ENCODE data around the gene DHRS12. TPM values are rescaled to one million over a fixed set of nuclear protein-coding genes. Genes with fewer than 3 reads are reported as not detected.

The DHRS12 gene
- total RNA-seq, 1 experiment from 2014 or later, result 14.1 TPM

GRCh38 chr13:51818781-51819511 lies 15.0 kb upstream of the DHRS12 start:
- Mint-ChIP-seq H3K27me3 (ENCODE audit: insufficient read depth, unreplicated experiment) (peaks cover 24% of the 10 kb centered on the region), H3K27ac (ENCODE audit: unreplicated experiment) (no peak overlapping the region), H3K36me3 (ENCODE audit: insufficient read depth, unreplicated experiment) (no peaks in the 10 kb centered on the region), H3K4me3 (ENCODE audit: unreplicated experiment) (no peak overlapping the region), H3K9me3 (ENCODE audit: unreplicated experiment) (no peaks in the 10 kb centered on the region), H3K4me1 (ENCODE audit: low read depth, unreplicated experiment) (peaks cover 14% of the 10 kb centered on the region)
- no peak for TF ChIP-seq CTCF (IDR thresholded peaks at IDR 0.05; ENCODE audit: insufficient read depth in 1 of 2, low read depth in 1 of 2, low read length in 1 of 2, severe bottlenecking in 1 of 2, unreplicated experiment in 1 of 2)
- no peak for DNase-seq
- Histone ChIP-seq H3K9me3 (no peaks in the 10 kb centered on the region), H3K27me3 (replicated peaks; ENCODE audit: control insufficient read depth, insufficient read depth, low read length) (no peaks in the 10 kb centered on the region; the same call in 1 of the 2 replicates), H3K4me3 (ENCODE audit: low read depth, low read length) (no peak overlapping the region), H3K4me1 (no peaks in the 10 kb centered on the region), H3K36me3 (ENCODE audit: control insufficient read depth, insufficient read depth, low read length) (no peaks in the 10 kb centered on the region)
- intact Hi-C loops (cut with micrococcal nuclease; ENCODE audit: unreplicated experiment), result loop anchor here (5.0 kb wide), 1 partner anchor 113 kb away; no protein-coding TSS in a partner anchor
- ChIA-PET POLR2A (interaction anchor here (1.0 kb wide), 1 partner anchor 12 kb away, joined by 3 read pairs; no protein-coding TSS in a partner anchor), CTCF (no interaction called here)
- no TSS peak for BruUV-seq (replicated peaks)

DNA sequence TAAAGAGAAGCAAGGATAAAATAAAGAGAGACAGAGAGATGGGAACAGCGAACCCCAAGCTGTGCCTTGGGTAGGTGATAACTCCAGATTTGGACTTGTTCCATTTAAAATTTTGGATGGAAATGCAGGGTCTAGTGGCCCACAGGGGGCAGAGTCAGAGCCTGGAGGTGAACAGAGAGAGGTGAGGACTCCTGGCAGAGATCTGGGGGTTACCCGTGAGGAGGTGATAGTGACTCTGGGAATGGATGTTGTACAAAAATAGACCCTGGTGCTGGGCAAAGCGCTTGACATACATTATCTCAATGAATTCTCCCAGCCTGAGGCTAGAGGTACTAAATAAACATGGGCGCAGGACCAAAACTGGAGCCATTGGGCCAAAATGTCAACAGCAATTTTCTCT lies 14.3 kb upstream of the DHRS12 start:
- no peaks in the 10 kb centered on the region for H3K4me1 ChIP-seq
- H3K4me3 ChIP-seq (ENCODE audit: low read depth, low read length), result no peak overlapping the region
- no peaks in the 10 kb centered on the region for H3K36me3 ChIP-seq (ENCODE audit: control insufficient read depth, insufficient read depth, low read length)
- no peak for DNase-seq
- POLR2A ChIA-PET, result no interaction called here
- H3K4me3 Mint-ChIP-seq (ENCODE audit: unreplicated experiment), result no peak overlapping the region
- H3K27me3 ChIP-seq (replicated peaks; ENCODE audit: control insufficient read depth, insufficient read depth, low read length), result no peaks in the 10 kb centered on the region; the same call in 1 of the 2 replicates
- intact Hi-C loops (cut with micrococcal nuclease; ENCODE audit: unreplicated experiment), result loop anchor here (5.0 kb wide), 1 partner anchor 114 kb away; no protein-coding TSS in a partner anchor
- H3K9me3 Mint-ChIP-seq (ENCODE audit: unreplicated experiment), result no peaks in the 10 kb centered on the region
- CTCF ChIA-PET, result no interaction called here
- H3K9me3 ChIP-seq, result no peaks in the 10 kb centered on the region
- TF ChIP-seq CTCF (IDR thresholded peaks at IDR 0.05; ENCODE audit: insufficient read depth in 1 of 2, low read depth in 1 of 2, low read length in 1 of 2, severe bottlenecking in 1 of 2, unreplicated experiment in 1 of 2), result no peak
- H3K4me1 Mint-ChIP-seq (ENCODE audit: low read depth, unreplicated experiment), result peaks cover 14% of the 10 kb centered on the region
- H3K27me3 Mint-ChIP-seq (ENCODE audit: insufficient read depth, unreplicated experiment), result peaks cover 24% of the 10 kb centered on the region
- H3K27ac Mint-ChIP-seq (ENCODE audit: unreplicated experiment), result no peak overlapping the region
- H3K36me3 Mint-ChIP-seq (ENCODE audit: insufficient read depth, unreplicated experiment), result no peaks in the 10 kb centered on the region
- no TSS peak for BruUV-seq (replicated peaks)

DNA sequence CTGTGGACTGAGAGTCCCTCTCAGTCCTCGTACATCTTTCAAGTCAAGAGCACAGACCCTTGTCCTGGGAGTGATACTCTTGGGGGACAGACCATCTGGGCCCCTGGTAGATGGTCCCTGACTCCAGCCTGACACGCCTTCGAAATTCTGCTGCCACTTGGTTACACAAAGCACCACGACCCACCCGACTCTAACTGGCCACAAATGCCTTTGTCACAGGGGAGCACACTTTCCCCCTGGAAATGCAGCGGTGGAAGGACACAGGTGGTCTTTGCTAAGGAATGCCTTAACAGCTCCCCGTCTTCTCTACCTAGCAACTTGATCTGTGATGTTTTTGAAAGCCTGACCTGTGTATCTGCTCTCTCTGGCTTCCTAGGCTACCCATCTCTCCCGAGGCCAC lies 13.8 kb upstream of the DHRS12 start:
- Histone ChIP-seq H3K9me3 (no peaks in the 10 kb centered on the region), H3K27me3 (replicated peaks; ENCODE audit: control insufficient read depth, insufficient read depth, low read length) (no peaks in the 10 kb centered on the region; the same call in 1 of the 2 replicates), H3K4me1 (no peaks in the 10 kb centered on the region), H3K36me3 (ENCODE audit: control insufficient read depth, insufficient read depth, low read length) (no peaks in the 10 kb centered on the region), H3K4me3 (ENCODE audit: low read depth, low read length) (no peak overlapping the region)
- intact Hi-C loops (cut with micrococcal nuclease; ENCODE audit: unreplicated experiment), result loop anchor here (5.0 kb wide), 1 partner anchor 115 kb away; no protein-coding TSS in a partner anchor
- H3K36me3 Mint-ChIP-seq (ENCODE audit: insufficient read depth, unreplicated experiment), result no peaks in the 10 kb centered on the region
- H3K9me3 Mint-ChIP-seq (ENCODE audit: unreplicated experiment), result no peaks in the 10 kb centered on the region
- no peak for DNase-seq
- no peak for TF ChIP-seq CTCF (IDR thresholded peaks at IDR 0.05; ENCODE audit: insufficient read depth in 1 of 2, low read depth in 1 of 2, low read length in 1 of 2, severe bottlenecking in 1 of 2, unreplicated experiment in 1 of 2)
- ChIA-PET POLR2A (no interaction called here), CTCF (no interaction called here)
- peaks cover 14% of the 10 kb centered on the region for H3K4me1 Mint-ChIP-seq (ENCODE audit: low read depth, unreplicated experiment)
- no TSS peak for BruUV-seq (replicated peaks)
- H3K27me3 Mint-ChIP-seq (ENCODE audit: insufficient read depth, unreplicated experiment), result peaks cover 24% of the 10 kb centered on the region
- no peak overlapping the region for H3K27ac Mint-ChIP-seq (ENCODE audit: unreplicated experiment)
- H3K4me3 Mint-ChIP-seq (ENCODE audit: unreplicated experiment), result no peak overlapping the region

Data from Caco-2 (cell line).